Left hindlimb (tissue), 1 donor: ENCODE measurements around the gene FHIT.

Source experiments
- DNase-seq: peaks from one replicate; pipeline ENCODE4 v3.0.0-alpha.2; 2018

The FHIT gene

GRCh38 chr3:60434950-60435349 lies 816.3 kb downstream of the FHIT start:
- DNase-seq, result no peak

DNA sequence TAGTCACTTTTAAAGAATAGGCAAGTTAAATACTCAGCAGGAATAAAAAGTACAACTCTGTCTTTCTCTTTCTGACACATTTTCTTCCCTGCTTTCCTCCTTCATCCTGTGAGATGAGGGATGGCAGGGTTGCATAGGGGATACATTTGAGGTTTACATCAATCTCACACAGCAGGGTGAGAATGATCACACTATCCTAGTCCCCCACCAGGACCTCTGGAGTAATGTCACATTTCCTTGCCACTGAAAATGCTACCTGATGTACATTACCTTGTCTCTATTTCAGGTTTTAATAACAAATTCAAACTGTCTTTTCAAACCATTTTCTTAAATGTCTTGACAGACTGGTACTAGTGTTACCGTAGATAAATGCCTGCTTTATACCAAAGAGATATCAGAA lies 816.9 kb downstream of the FHIT start:
- no peak for DNase-seq

GRCh38 chr3:60431599-60431958 lies 819.7 kb downstream of the FHIT start:
- no peak for DNase-seq

DNA sequence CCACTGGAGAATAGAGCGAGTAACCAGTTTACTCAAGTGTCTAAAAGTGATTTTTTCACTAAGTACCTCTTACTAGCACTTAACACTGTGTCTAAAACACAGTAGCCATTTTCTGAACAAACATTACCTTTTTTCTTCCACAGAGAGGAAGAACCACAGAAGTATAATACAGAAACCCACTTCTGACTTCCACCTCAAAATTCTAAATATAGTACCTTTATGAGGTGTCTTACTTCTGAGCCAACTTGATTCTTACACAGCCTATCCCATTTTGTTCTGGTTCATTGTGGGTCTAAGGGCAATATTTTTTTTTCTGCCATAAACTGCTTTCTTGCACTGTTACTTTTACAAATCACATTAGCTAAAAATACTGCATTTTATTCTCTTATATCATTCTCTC lies 821.0 kb downstream of the FHIT start:
- DNase-seq, result no peak

DNA sequence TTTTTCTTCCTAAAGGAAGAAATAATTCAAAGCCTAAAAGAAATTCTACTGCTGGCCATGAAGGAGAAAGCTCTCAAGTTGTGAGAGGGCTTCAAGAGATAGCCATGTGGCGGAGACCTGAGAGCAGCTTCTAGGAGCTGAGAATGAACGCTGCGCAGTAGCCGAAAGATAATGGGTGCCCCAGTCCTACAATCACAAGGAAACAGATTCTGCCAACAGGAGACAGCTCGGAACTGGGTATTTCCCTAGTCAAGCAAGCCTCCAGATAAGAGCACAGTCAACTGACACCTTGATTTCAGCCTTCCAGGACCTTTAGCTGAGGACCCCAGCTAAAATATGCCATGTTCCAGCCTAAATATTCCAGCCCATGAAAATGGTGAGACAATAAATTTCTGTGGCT lies 824.1 kb downstream of the FHIT start:
- DNase-seq, result no peak

GRCh38 chr3:60424942-60425341 lies 826.3 kb downstream of the FHIT start:
- no peak for DNase-seq

- DNase-seq, result no peak
Measured at GRCh38 chr3:60424034-60424433, 827.2 kb downstream of the FHIT start.

GRCh38 chr3:60423556-60423955 lies 827.7 kb downstream of the FHIT start:
- DNase-seq, result no peak

DNA sequence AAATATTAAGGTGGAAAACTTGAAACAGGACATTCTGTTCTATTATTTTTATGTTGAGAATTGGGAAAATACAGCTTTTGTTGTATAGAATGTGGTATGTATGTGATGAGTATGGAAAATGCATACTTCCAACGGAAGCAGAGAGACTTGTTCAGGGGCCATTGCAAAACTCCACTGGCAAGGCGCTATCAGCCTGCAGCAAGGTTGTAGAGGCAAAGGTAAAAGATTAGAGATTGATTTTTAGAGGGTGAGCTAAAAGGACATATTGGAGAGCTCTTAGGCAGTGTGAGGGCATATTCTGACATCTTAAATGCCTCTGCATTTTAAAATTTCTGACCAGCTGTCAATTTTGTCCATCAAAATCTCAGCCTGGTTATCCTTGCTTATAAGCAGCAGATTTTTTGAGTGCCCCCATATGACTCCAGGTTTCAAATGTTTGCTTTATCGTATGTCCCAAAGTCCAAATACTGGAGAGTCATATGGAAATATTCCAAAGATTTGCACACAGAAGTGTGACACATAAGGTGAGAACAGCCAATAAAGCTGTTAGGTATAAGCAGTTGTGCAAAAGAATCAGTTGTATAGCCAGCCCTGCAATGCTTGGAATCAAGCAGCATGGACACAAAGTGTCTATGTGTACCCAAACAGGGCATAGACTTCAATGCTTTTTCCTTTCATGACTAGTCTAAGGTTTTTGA lies 829.4 kb downstream of the FHIT start:
- no peak for DNase-seq

DNA sequence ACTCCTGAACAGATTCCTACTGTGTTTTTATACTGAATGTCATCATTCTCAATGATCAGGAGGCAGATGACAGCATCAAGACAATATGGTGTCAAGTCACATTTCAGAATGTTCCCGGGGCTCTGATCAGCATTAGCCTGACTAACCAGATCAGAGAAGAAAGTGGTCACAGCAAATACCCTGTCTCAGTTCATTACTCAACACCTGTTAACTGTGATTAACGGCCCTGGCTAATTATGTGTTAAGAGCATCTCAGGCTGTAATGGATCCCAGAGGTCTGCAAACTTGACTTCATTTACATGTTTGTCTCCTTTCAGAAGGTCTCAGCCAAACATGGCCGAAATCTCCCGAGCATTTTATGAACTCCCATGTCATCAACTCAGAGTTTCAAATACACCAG lies 833.7 kb downstream of the FHIT start:
- DNase-seq, result no peak

DNA sequence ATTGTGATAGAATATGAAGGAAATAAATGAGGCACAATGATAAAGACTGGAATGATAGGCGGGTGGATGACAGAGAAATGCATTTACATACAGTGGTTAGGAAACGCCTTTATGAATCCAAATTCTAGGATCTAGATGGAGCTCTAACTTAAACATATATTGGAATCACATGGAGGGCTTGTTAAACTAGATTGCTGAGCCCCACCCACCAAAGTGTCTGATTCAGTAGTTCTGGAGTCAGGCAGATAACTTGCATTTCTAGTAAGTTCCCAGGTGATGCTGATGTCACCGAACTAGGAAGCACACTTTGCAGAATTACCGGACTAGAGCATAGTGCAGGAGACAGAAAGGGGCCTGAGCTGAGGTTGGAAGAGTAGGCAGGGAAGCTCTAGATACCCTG lies 837.2 kb downstream of the FHIT start:
- DNase-seq, result no peak

GRCh38 chr3:60413551-60413950 lies 837.7 kb downstream of the FHIT start:
- no peak for DNase-seq

- no peak for DNase-seq
Measured at GRCh38 chr3:60403866-60404265, 847.4 kb downstream of the FHIT start.

- DNase-seq, result no peak
Measured at GRCh38 chr3:60402931-60403330, 848.3 kb downstream of the FHIT start.

DNA sequence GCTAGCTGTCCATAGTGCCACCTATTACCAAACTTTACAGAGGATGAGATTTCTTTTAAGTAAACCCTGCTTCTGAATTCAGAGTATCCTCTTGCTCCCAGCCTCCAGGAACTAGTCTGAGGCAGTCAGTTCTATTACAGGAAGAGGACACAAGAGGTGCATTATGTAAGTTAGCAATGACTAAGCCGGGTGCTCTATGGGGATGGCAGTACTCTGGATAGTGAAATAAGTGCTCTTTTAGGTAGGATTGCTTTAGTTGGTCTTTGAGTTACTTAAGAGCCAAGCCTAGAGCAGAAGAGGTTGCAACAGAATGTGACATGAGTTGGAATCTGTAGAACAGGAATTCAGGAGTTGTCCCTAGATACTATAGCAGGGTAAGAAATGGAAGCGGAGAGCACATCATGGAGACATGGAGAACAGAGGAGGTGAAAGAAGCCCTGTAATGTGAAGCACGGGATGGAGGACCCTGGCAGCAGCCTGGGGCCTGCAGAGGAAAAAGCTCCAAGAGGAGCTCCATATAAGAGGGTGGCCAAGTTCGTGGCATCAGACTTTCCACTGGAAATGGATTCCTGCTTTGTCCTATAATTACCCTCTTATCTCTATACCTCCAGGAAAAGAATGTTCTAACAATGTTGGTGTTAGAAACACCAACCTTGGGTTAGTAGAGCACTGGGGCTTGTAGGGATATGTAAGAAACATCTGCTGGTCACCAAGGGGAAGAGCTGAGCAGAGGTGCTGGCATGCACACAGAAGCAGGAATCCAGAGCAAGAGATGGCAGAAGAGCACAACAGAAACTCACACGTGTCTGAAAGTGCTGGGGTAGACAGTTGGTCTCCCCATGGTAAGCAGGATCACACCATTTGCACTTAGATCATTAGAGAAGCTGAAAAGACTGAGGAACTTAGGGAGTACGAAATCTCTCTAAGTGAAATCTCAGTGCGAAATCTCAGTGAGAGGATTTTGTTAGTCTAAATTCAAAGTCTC lies 851.1 kb downstream of the FHIT start:
- DNase-seq, result no peak

DNA sequence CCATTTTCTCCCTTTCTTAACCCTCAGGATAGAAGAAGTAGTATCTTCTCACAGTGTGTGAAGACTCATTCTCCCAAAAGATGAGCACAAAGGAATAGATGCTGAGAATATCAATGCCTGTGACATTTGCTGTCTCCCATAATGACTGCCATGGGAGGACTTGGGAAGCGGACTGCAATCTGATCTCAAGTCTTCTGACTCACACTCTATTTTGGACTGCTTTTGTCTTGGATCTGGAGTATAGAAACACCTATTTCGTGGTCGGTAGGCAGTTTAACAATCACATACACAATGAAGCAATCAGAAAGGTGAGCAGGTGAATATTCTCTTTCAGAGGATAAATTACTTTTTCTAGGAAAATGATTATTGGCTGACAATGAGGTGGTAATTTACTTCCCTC lies 852.0 kb downstream of the FHIT start:
- DNase-seq, result no peak

GRCh38 chr3:60395173-60395762 lies 856.0 kb downstream of the FHIT start:
- no peak for DNase-seq

GRCh38 chr3:60393946-60394345 lies 857.3 kb downstream of the FHIT start:
- DNase-seq, result no peak

DNA sequence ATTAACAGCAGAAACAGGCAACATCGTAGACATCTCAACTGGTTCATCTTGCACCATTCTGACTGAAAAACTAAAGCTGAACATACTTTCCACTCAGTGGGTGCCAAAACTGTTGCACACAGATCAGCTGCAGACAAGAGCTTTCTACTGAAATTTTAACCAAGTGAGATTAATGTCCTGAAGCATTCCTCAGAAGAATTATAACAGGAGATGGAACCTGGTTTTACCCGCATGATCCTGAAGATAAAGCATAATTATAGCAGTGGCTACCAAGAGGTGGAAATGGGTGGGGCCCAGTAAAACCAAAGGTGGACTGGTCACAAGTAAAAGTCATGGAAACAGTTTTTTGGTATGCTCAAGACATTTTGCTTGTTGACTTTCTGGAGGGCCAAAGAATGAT lies 858.8 kb downstream of the FHIT start:
- no peak for DNase-seq

GRCh38 chr3:60391292-60391691 lies 860.0 kb downstream of the FHIT start:
- DNase-seq, result no peak

DNA sequence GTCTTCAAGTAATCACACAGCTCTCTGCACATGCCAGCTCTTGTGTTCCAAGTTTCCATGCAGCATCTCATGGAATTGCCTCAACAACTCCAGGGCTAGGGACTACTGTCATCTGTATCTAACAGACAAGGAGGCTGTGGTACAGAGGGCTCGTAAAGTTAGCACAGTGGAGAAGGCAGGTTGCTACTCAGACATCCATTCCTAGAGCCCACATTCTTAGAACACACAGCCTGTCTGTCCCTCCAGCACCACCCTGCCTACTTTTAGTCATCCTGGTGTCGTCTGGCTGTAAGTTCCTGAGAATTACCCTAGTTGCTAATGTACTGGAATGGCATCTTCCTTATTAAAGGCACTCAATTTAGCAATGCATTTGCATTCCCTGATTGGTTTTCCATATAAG lies 862.5 kb downstream of the FHIT start:
- DNase-seq, result no peak

DNA sequence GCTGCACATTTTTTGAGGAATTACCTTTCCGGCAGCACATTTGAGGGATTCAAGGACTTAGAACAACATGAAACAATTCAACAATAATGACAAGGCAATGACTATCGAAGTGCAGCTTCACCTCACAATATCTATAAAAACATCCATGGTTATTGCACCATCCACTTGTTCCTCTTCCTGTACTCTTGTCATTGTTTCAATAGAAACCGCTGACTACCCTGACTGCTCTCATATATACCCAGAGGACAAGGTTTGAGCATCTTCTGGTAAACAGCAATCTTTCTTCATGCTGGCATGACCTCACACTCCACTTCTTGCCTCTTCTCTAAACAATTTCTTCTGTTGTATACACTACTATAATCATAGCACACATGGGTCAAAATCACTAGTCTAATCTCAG lies 864.9 kb downstream of the FHIT start:
- no peak for DNase-seq

GRCh38 chr3:60384341-60384740 lies 866.9 kb downstream of the FHIT start:
- no peak for DNase-seq

- DNase-seq, result no peak
Measured at GRCh38 chr3:60383345-60383744, 867.9 kb downstream of the FHIT start.
